SK-N-SH (cell line): ENCODE measurements around the gene TMEM51. TPM values are rescaled to one million over a fixed set of nuclear protein-coding genes. Genes with fewer than 3 reads are reported as not detected.

Experiments used
- CTCF ChIA-PET: fragments of 300-600, 350-600 bp; formaldehyde crosslinking; extraction: SDS; loops from one replicate; lab custom pipeline; 2021; lab: Yijun Ruan, JAX
- POLR2A ChIA-PET: fragments of 350-600 bp; sonication (Branson Sonifier 250); formaldehyde crosslinking; extraction: SDS; loops from one replicate; lab custom pipeline; 2020; ENCODE audit warnings: antibody characterized with exemption, inconsistent platforms; lab: Yijun Ruan, JAX
- DNase-seq: peaks from one replicate; pipeline ENCODE4 v3.0.0; 2012
- H2AFZ ChIP-seq: fragments of 200-600 bp; sonication (generic); 2 replicates; pipeline ENCODE4 v1.8.1; 2016; ENCODE audit warnings: antibody characterized with exemption, mild to moderate bottlenecking, low read depth
- H3F3A ChIP-seq: fragments of 200-600 bp; sonication (generic); replicated peaks from 2 replicates; pipeline ENCODE3; 2016; ENCODE audit warnings: antibody characterized with exemption, mild to moderate bottlenecking; ENCODE audit not compliant: insufficient read depth
- H3K27ac ChIP-seq, 2 experiments: fragments of 200-500 bp in 1 of 2; fragments of 200-600 bp in 1 of 2; sonication (Bioruptor generic) in 1 of 2; sonication (generic), shearing (Covaris generic) in 1 of 2; 2 replicates each; pipeline versions ENCODE4 v1.5.1 to v1.6.1; 2014 to 2016; ENCODE audit warnings: low read depth in 2 of 2, inconsistent platforms in 1 of 2, low read length in 1 of 2, mild to moderate bottlenecking in 1 of 2, mixed read lengths in 1 of 2
- H3K27me3 ChIP-seq: fragments of 200-600 bp; sonication (generic), shearing (Covaris generic); 2 replicates; pipeline ENCODE4 v1.6.1; 2016; ENCODE audit warnings: mixed run types; ENCODE audit not compliant: insufficient read depth
- H3K36me3 ChIP-seq, 2 experiments: fragments of 200-500 bp in 1 of 2; fragments of 200-600 bp in 1 of 2; sonication (Bioruptor generic) in 1 of 2; sonication (generic) in 1 of 2; replicated peaks in 1 of 2; 2 replicates each; pipeline versions ENCODE3 to v1.5.1; 2014 to 2016; ENCODE audit warnings: low read length in 1 of 2, mild to moderate bottlenecking in 1 of 2; ENCODE audit not compliant: insufficient read depth in 2 of 2, control insufficient read depth in 1 of 2
- H3K4me1 ChIP-seq, 2 experiments: fragments of 200-500 bp in 1 of 2; fragments of 200-600 bp in 1 of 2; sonication (Bioruptor generic) in 1 of 2; sonication (generic), shearing (Covaris generic) in 1 of 2; 2 replicates each; pipeline versions ENCODE4 v1.5.1 to v1.6.1; 2014 to 2016; ENCODE audit warnings: low read depth in 1 of 2, low read length in 1 of 2, mixed run types in 1 of 2; ENCODE audit not compliant: insufficient read depth in 2 of 2, control insufficient read depth in 1 of 2
- H3K4me2 ChIP-seq: fragments of 200-600 bp; sonication (generic), shearing (Covaris generic); 2 replicates; pipeline ENCODE4 v1.6.1; 2017; ENCODE audit warnings: mixed run types
- H3K4me3 ChIP-seq, 2 experiments: fragments of 200-500 bp in 1 of 2; fragments of 200-600 bp in 1 of 2; sonication (Bioruptor generic) in 1 of 2; sonication (generic), shearing (Covaris generic) in 1 of 2; 2 replicates each; pipeline versions ENCODE4 v1.5.1 to v1.8.1; 2014 to 2016; ENCODE audit warnings: low read depth in 2 of 2, inconsistent platforms in 1 of 2, low read length in 1 of 2, mild to moderate bottlenecking in 1 of 2, mixed read lengths in 1 of 2, moderate library complexity in 1 of 2
- H3K79me2 ChIP-seq: fragments of 200-600 bp; sonication (generic); 2 replicates; pipeline ENCODE4 v1.8.1; 2017; ENCODE audit warnings: mild to moderate bottlenecking; ENCODE audit not compliant: insufficient read depth
- H3K9ac ChIP-seq: fragments of 200-600 bp; sonication (generic); 2 replicates; pipeline ENCODE4 v1.6.1; 2017; ENCODE audit warnings: mixed run types
- H3K9me2 ChIP-seq: fragments of 200-600 bp; sonication (generic); 2 replicates; pipeline ENCODE4 v1.6.1; 2017; ENCODE audit warnings: mixed run types
- H3K9me3 ChIP-seq: fragments of 200-600 bp; sonication (generic); 2 replicates; pipeline ENCODE4 v1.6.1; 2017; ENCODE audit warnings: mixed run types, mild to moderate bottlenecking, moderate library complexity
- H4K20me1 ChIP-seq: fragments of 200-600 bp; sonication (generic); 2 replicates; pipeline ENCODE4 v1.6.1; 2017; ENCODE audit warnings: mild to moderate bottlenecking, mixed run types; ENCODE audit not compliant: insufficient read depth
- CHD2 ChIP-seq: fragments of 150-350 bp; IDR thresholded peaks from 2 replicates; pipeline ENCODE4 v1.6.1; 2018; ENCODE audit warnings: low read length; ENCODE audit not compliant: partially characterized antibody
- ELF1 ChIP-seq: IDR thresholded peaks from 2 replicates; pipeline ENCODE4 v1.4.0; 2012
- EP300 ChIP-seq, 2 experiments: IDR thresholded peaks; 2 replicates each; pipeline versions ENCODE4 v1.4.0 to v1.6.1; 2012; ENCODE audit warnings: borderline replicate concordance in 1 of 2, low read depth in 1 of 2, low read length in 1 of 2
- FOXJ3 ChIP-seq: sonication (generic); formaldehyde crosslinking; IDR thresholded peaks from 2 replicates; pipeline ENCODE4 v1.5.1; 2020; ENCODE audit warnings: mild to moderate bottlenecking, missing genetic modification reagents
- FOXM1 ChIP-seq: IDR thresholded peaks from 2 replicates; pipeline ENCODE4 v1.4.0; 2012; ENCODE audit warnings: low read depth, mild to moderate bottlenecking
- JUND ChIP-seq: IDR thresholded peaks from 2 replicates; pipeline ENCODE4 v1.4.0; 2012
- POLR2AphosphoS5 ChIP-seq: IDR thresholded peaks from 2 replicates; pipeline ENCODE4 v1.6.1; 2012; ENCODE audit warnings: low read depth, low read length
- RAD21 ChIP-seq: IDR thresholded peaks from 2 replicates; pipeline ENCODE4 v1.6.1; 2012; ENCODE audit warnings: mild to moderate bottlenecking, low read length
- RCOR1 ChIP-seq: fragments of 150-350 bp; IDR thresholded peaks from 2 replicates; pipeline ENCODE4 v1.6.1; 2017; ENCODE audit warnings: antibody characterized with exemption, low read length
- RXRA ChIP-seq: IDR thresholded peaks from 2 replicates; pipeline ENCODE4 v1.4.0; 2012; ENCODE audit warnings: low read depth, mild to moderate bottlenecking, borderline replicate concordance
- SMC3 ChIP-seq: IDR thresholded peaks from 2 replicates; pipeline ENCODE4 v1.6.1; 2012; ENCODE audit warnings: low read depth, low read length, improper control_type of control experiment
- TAF1 ChIP-seq: IDR thresholded peaks from 2 replicates; pipeline ENCODE4 v1.6.1; 2012; ENCODE audit warnings: low read depth, mild to moderate bottlenecking, low read length, moderate library complexity, borderline replicate concordance
- TEAD4 ChIP-seq: IDR thresholded peaks from 2 replicates; pipeline ENCODE4 v1.4.0; 2012; ENCODE audit warnings: mild to moderate bottlenecking, borderline replicate concordance; ENCODE audit not compliant: insufficient read depth
- YY1 ChIP-seq: IDR thresholded peaks from 2 replicates; pipeline ENCODE4 v1.4.0; 2012; ENCODE audit warnings: low read depth, mild to moderate bottlenecking
- WGBS: methylation state at CpG from one replicate; pipeline ENCODE4 v1.1.6; 2017; ENCODE audit warnings: low lambda C conversion rate; 5-methylcytosine and 5-hydroxymethylcytosine counted together
- polyA plus RNA-seq, 3 experiments: library from polyadenylated mRNA; depleted of rRNA; stranded (reverse); fragments of >200 nt; gene quantifications; 2 replicates each; pipeline ENCODE4 v1.2.3, GENCODE V29; 2012
- TF ChIP-seq, protein P1 (sequence below): fragments of 150-350 bp; IDR thresholded peaks from 2 replicates; pipeline ENCODE4 v1.6.1; 2016; ENCODE audit warnings: mild to moderate bottlenecking, low read depth, low read length
- TF ChIP-seq, protein P2 (sequence below): IDR thresholded peaks from 2 replicates; pipeline ENCODE4; 2012
- TF ChIP-seq, protein P3 (sequence below): IDR thresholded peaks from 2 replicates; pipeline ENCODE4 v1.4.0; 2012; ENCODE audit warnings: low read depth, borderline replicate concordance

The TMEM51 gene
- polyA plus RNA-seq, 1 of the 3 experiments (the other 2 are of a cell fraction) = 25.6 TPM

DNA sequence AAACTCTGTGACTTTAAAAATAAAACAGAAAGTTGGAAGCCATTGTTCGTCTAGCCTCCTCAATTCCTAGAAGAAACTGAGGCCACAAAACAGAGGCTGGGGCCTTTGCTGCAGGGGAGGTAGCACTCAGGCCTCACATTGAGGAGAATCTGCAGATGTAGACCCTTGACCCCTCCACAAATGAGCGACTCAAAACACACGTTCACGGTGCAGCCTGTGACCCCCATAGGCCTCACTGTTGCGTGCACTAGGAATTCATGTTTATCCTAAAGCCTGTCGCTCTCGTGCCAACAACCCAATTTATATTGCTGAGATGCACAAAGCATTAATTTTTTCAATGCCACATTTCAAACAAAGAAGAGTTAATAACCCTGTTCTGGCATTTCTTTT is 5.6 kb downstream of the TMEM51 start:
- 73% methylated on average over 7 of the region's 7 CpGs for WGBS
- Histone ChIP-seq H3K27me3 (no peaks in the 10 kb centered on the region), H3F3A (peaks cover 3% of the 10 kb centered on the region), H3K9me2 (no peaks in the 10 kb centered on the region)
- CTCF ChIA-PET = interaction anchor here (0.7 to 9.8 kb wide), 6 partner anchors 10 to 146 kb away, joined by 3 to 132 read pairs (median 4); no protein-coding TSS in a partner anchor
- TF ChIP-seq CHD2 (no peak), JUND (no peak), EP300 (IDR thresholded peaks at IDR 0.05; ENCODE audit: borderline replicate concordance in 1 of 2, low read depth in 1 of 2, low read length in 1 of 2) (no peak)
- TF ChIP-seq, all 33 proteins: peak for 0
- H3K4me3 ChIP-seq = 0 out of 4 replicates have a peak overlapping the region, but pooled peaks of 1 of the 2 experiments have one; percentile 14
- H3K4me1 ChIP-seq = peaks cover 14 to 42% of the 10 kb centered on the region in 2 experiments; a peak in 2 of 4 replicates
- H4K20me1 ChIP-seq = no peaks in the 10 kb centered on the region
- POLR2A ChIA-PET = no interaction called here
- H3K36me3 ChIP-seq = no peaks in the 10 kb centered on the region
- DNase-seq = no peak
- no peak overlapping the region for H3K9ac ChIP-seq
- H3K9me3 ChIP-seq = no peaks in the 10 kb centered on the region
- H3K4me2 ChIP-seq = peak overlapping the region; percentile 66
- H2AFZ ChIP-seq = peak overlapping the region; percentile 39; the same call in 1 of the 2 replicates
- H3K79me2 ChIP-seq = peaks cover 37% of the 10 kb centered on the region
- peak overlapping the region in 1 of 2 experiments; percentile 36; a peak in 3 of 4 replicates for H3K27ac ChIP-seq

DNA sequence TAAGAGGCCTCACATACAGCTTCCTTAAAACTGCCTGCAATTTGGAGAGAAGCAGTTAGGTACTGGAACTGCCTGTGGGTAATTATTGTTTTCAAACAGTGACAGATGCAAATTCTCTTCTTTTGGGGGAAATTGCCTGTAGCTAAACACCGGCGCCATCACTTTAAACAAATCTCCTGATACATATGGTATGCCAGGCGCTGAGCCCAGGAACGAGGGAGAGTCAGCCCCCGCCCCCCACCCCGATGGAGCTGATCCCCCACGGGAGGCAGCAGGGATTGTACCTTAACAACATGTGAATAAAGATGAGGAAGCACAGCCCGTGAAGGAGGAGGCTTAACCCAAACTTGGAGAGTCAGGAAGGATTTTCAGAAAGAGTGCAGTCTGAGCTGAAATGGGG is 7.1 kb downstream of the TMEM51 start:
- peaks cover 11 to 29% of the 10 kb centered on the region in 2 experiments; a peak in 2 of 4 replicates for H3K4me1 ChIP-seq
- TF ChIP-seq ELF1 (no peak), SMC3 (no peak), RAD21 (no peak), RCOR1 (no peak), FOXJ3 (CRISPR knock-in tag) (no peak), RXRA (no peak), YY1 (no peak), FOXM1 (no peak), TAF1 (no peak), TEAD4 (no peak), POLR2AphosphoS5 (no peak)
- TF ChIP-seq, protein P1, sequence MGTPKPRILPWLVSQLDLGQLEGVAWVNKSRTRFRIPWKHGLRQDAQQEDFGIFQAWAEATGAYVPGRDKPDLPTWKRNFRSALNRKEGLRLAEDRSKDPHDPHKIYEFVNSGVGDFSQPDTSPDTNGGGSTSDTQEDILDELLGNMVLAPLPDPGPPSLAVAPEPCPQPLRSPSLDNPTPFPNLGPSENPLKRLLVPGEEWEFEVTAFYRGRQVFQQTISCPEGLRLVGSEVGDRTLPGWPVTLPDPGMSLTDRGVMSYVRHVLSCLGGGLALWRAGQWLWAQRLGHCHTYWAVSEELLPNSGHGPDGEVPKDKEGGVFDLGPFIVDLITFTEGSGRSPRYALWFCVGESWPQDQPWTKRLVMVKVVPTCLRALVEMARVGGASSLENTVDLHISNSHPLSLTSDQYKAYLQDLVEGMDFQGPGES = no peak
- TF ChIP-seq, protein P2, sequence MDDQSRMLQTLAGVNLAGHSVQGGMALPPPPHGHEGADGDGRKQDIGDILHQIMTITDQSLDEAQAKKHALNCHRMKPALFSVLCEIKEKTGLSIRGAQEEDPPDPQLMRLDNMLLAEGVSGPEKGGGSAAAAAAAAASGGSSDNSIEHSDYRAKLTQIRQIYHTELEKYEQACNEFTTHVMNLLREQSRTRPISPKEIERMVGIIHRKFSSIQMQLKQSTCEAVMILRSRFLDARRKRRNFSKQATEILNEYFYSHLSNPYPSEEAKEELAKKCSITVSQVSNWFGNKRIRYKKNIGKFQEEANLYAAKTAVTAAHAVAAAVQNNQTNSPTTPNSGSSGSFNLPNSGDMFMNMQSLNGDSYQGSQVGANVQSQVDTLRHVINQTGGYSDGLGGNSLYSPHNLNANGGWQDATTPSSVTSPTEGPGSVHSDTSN = no peak
- TF ChIP-seq, protein P3, sequence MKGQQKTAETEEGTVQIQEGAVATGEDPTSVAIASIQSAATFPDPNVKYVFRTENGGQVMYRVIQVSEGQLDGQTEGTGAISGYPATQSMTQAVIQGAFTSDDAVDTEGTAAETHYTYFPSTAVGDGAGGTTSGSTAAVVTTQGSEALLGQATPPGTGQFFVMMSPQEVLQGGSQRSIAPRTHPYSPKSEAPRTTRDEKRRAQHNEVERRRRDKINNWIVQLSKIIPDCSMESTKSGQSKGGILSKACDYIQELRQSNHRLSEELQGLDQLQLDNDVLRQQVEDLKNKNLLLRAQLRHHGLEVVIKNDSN = no peak
- TF ChIP-seq, all 33 proteins: peak for 0
- Histone ChIP-seq H3F3A (peaks cover 3% of the 10 kb centered on the region), H3K4me3 (no peak overlapping the region), H3K79me2 (peaks cover 30% of the 10 kb centered on the region), H3K9me3 (no peaks in the 10 kb centered on the region), H3K9me2 (no peaks in the 10 kb centered on the region), H3K9ac (no peak overlapping the region), H4K20me1 (no peaks in the 10 kb centered on the region), H3K4me2 (no peak overlapping the region), H3K27me3 (no peaks in the 10 kb centered on the region), H2AFZ (no peak overlapping the region), H3K27ac (no peak overlapping the region), H3K36me3 (no peaks in the 10 kb centered on the region)
- WGBS = 64% methylated on average over 7 of the region's 8 CpGs
- ChIA-PET CTCF (interaction anchor here (0.8 kb wide), 1 partner anchor 9 kb away, joined by 3 read pairs; no protein-coding TSS in a partner anchor), POLR2A (interaction anchor here (0.5 to 0.7 kb wide), 2 partner anchors 105 to 112 kb away, joined by 3 to 5 read pairs; no protein-coding TSS in a partner anchor)
- no peak for DNase-seq
